Chondrocyte (in vitro differentiated cells): ENCODE results near the gene PPP5C. TPM values are rescaled to one million over a fixed set of nuclear protein-coding genes. Genes with fewer than 3 reads are reported as not detected.

ENCODE experiments used
- DNase-seq: peaks from one replicate; pipeline ENCODE4 v3.0.0; 2021; ENCODE audit warnings: mixed read lengths, low spot score
- H3K27ac Mint-ChIP-seq: one replicate; pipeline ENCODE4 v1.8.0; 2021; ENCODE audit warnings: mild to moderate bottlenecking, moderate library complexity, mixed read lengths; ENCODE audit not compliant: unreplicated experiment
- H3K27me3 Mint-ChIP-seq: 2 replicates; pipeline ENCODE4 v1.8.0; 2021; ENCODE audit warnings: low read depth, mixed read lengths
- H3K36me3 Mint-ChIP-seq: 2 replicates; pipeline ENCODE4 v1.8.0; 2021; ENCODE audit warnings: low read depth, mixed read lengths
- H3K4me1 Mint-ChIP-seq: 2 replicates; pipeline ENCODE4 v1.8.0; 2021; ENCODE audit warnings: low read depth, mild to moderate bottlenecking, mixed read lengths
- H3K4me3 Mint-ChIP-seq: one replicate; pipeline ENCODE4 v1.8.0; 2021; ENCODE audit warnings: mild to moderate bottlenecking, moderate library complexity, mixed read lengths; ENCODE audit not compliant: unreplicated experiment
- H3K9me3 Mint-ChIP-seq: 2 replicates; pipeline ENCODE4 v1.8.0; 2021; ENCODE audit warnings: low read depth, mixed read lengths
- CTCF ChIP-seq: fragments of 200-600 bp; sonication (generic); IDR thresholded peaks from 2 replicates; pipeline ENCODE4 v1.5.0; 2021; ENCODE audit warnings: antibody characterized with exemption, mild to moderate bottlenecking, moderate library complexity
- total RNA-seq: library from RNA; stranded (reverse); gene quantifications from 3 replicates; pipeline ENCODE4 v1.2.1, GENCODE V29; 2021

PPP5C gene
- total RNA-seq, 1 donor from 2014 or later: 62.5 TPM

DNA sequence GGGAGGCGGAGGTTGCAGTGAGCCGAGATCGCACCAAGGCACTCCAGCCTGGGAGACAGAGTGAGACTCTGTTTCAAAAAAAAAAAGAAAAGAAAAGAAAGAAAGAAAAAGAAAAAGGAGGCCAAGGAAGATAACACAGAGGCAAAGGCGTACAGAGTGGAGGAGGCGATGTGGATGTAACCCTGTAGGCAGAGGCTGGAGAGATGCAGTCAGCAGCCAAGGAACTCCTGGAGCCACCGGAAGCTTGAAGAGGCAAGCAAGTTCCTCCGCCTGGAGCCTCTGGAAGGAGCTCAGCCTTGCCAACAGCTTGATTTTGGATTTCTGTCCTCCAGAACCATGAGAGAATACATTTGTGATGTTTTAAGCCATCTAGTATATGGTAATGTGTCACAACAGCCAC, 73.2 kb downstream of the PPP5C start:
- Mint-ChIP-seq H3K4me1 (peaks cover 24% of the 10 kb centered on the region), H3K4me3 (no peak overlapping the region), H3K9me3 (no peaks in the 10 kb centered on the region), H3K27ac (no peak overlapping the region), H3K36me3 (no peaks in the 10 kb centered on the region), H3K27me3 (no peaks in the 10 kb centered on the region)
- TF ChIP-seq CTCF: no peak
- DNase-seq: no peak

- no peaks in the 10 kb centered on the region for H3K27me3 Mint-ChIP-seq
- no peak for DNase-seq
- peaks cover 17% of the 10 kb centered on the region for H3K4me1 Mint-ChIP-seq
- no peak overlapping the region for H3K4me3 Mint-ChIP-seq
- no peaks in the 10 kb centered on the region for H3K9me3 Mint-ChIP-seq
- no peak overlapping the region for H3K27ac Mint-ChIP-seq
- no peaks in the 10 kb centered on the region for H3K36me3 Mint-ChIP-seq
- no peak for TF ChIP-seq CTCF
Measured at GRCh38 chr19:46422344-46422743, 75.5 kb downstream of the PPP5C start.

GRCh38 chr19:46423188-46423587, 76.3 kb downstream of the PPP5C start:
- Mint-ChIP-seq H3K36me3 (no peaks in the 10 kb centered on the region), H3K9me3 (no peaks in the 10 kb centered on the region), H3K4me3 (no peak overlapping the region), H3K27ac (no peak overlapping the region), H3K4me1 (peaks cover 16% of the 10 kb centered on the region), H3K27me3 (no peaks in the 10 kb centered on the region)
- no peak for TF ChIP-seq CTCF
- DNase-seq: no peak

- no peak overlapping the region for H3K27ac Mint-ChIP-seq
- H3K27me3 Mint-ChIP-seq: no peaks in the 10 kb centered on the region
- H3K4me3 Mint-ChIP-seq: peak overlapping the region; percentile 73
- peaks cover 25% of the 10 kb centered on the region for H3K4me1 Mint-ChIP-seq
- H3K36me3 Mint-ChIP-seq: no peaks in the 10 kb centered on the region
- no peak for DNase-seq
- H3K9me3 Mint-ChIP-seq: no peaks in the 10 kb centered on the region
- TF ChIP-seq CTCF: no peak
Measured at GRCh38 chr19:46426035-46426505, 79.2 kb downstream of the PPP5C start.

- no peak for DNase-seq
- TF ChIP-seq CTCF: no peak
- Mint-ChIP-seq H3K4me3 (peak overlapping the region; percentile 73), H3K36me3 (no peaks in the 10 kb centered on the region), H3K27ac (peak overlapping the region; percentile 34), H3K9me3 (no peaks in the 10 kb centered on the region), H3K4me1 (peaks cover 25% of the 10 kb centered on the region), H3K27me3 (no peaks in the 10 kb centered on the region)
Measured at GRCh38 chr19:46426506-46427162, 79.7 kb downstream of the PPP5C start.
